GM12878 (cell line): ENCODE results near the gene CPD.
"Not testable (repeated sequence)": the region's sequence is repeated elsewhere in the genome, so short reads cannot be mapped to it uniquely, and the experiment has no call there.

ENCODE experiments used
- CTCF ChIP-seq, 3 experiments: IDR thresholded peaks in 2 of 3; conservative IDR thresholded peaks in 1 of 3; 2 replicates each; pipeline ENCODE4 v1.5.1; 2011; ENCODE audit warnings: low read depth in 3 of 3, low read length in 3 of 3, mild to moderate bottlenecking in 3 of 3, control low read depth in 2 of 3, moderate library complexity in 2 of 3, inconsistent platforms in 1 of 3, mixed read lengths in 1 of 3; ENCODE audit not compliant: control insufficient read depth in 2 of 3, insufficient read depth in 1 of 3; ENCODE audit errors: extremely low read depth in 1 of 3
- EZH2 ChIP-seq: IDR thresholded peaks from 2 replicates; pipeline ENCODE4 v1.6.1; 2012; ENCODE audit warnings: low read depth, mild to moderate bottlenecking, control low read depth, inconsistent platforms, low read length, borderline replicate concordance; ENCODE audit not compliant: control insufficient read depth
- TAF1 ChIP-seq: IDR thresholded peaks from 2 replicates; pipeline ENCODE4 v1.6.1; 2011; ENCODE audit warnings: mild to moderate bottlenecking, low read depth, low read length, borderline replicate concordance
- YBX1 ChIP-seq: fragments of 450-650 bp; IDR thresholded peaks from 2 replicates; pipeline ENCODE4 v1.6.1; 2016; ENCODE audit warnings: antibody characterized with exemption

GRCh38 chr17:30351263-30351662 lies 27.5 kb upstream of the CPD start:
- TF ChIP-seq TAF1; EZH2; YBX1; CTCF (IDR thresholded peaks at IDR 0.05 in 2 of 3, conservative IDR thresholded peaks at IDR 0.05 in 1 of 3; ENCODE audit: control insufficient read depth in 2 of 3, extremely low read depth in 1 of 3, insufficient read depth in 1 of 3, low read depth in 3 of 3, low read length in 3 of 3): not testable (repeated sequence)
